Measurements from ENCODE around the gene DNAH11.

The DNAH11 gene

GRCh38 chr7:21640105-21640504, 97.3 kb downstream of the DNAH11 start:
- no peak overlapping the region for H3K4me3 ChIP-seq (ENCODE audit: low read depth, low read length)
- no peak for DNase-seq (ENCODE audit: low read depth)
- TF ChIP-seq CTCF (IDR thresholded peaks at IDR 0.05; ENCODE audit: low read depth, low read length, missing control alignments) = no peak

GRCh38 chr7:21641546-21641945, 98.7 kb downstream of the DNAH11 start:
- no peak overlapping the region for H3K4me3 ChIP-seq (ENCODE audit: low read depth, low read length)
- no peak for DNase-seq (ENCODE audit: low read depth)
- TF ChIP-seq CTCF (IDR thresholded peaks at IDR 0.05; ENCODE audit: low read depth, low read length, missing control alignments) = no peak

GRCh38 chr7:21642422-21642821, 99.6 kb downstream of the DNAH11 start:
- no peak for DNase-seq (ENCODE audit: low read depth)
- TF ChIP-seq CTCF (IDR thresholded peaks at IDR 0.05; ENCODE audit: low read depth, low read length, missing control alignments) = no peak
- no peak overlapping the region for H3K4me3 ChIP-seq (ENCODE audit: low read depth, low read length)

GRCh38 chr7:21651697-21652096, 108.9 kb downstream of the DNAH11 start:
- no peak for TF ChIP-seq CTCF (IDR thresholded peaks at IDR 0.05; ENCODE audit: low read depth, low read length, missing control alignments)
- no peak for DNase-seq (ENCODE audit: low read depth)

GRCh38 chr7:21653623-21654022, 110.8 kb downstream of the DNAH11 start:
- no peak overlapping the region for H3K4me3 ChIP-seq (ENCODE audit: low read depth, low read length)
- DNase-seq (ENCODE audit: low read depth) = no peak
- TF ChIP-seq CTCF (IDR thresholded peaks at IDR 0.05; ENCODE audit: low read depth, low read length, missing control alignments) = no peak

More at GRCh38 chr7:21651697-21652096, 108.9 kb downstream of the DNAH11 start:
- H3K4me3 ChIP-seq (ENCODE audit: low read depth, low read length) = no peak overlapping the region

GRCh38 chr7:21656081-21656480, 113.2 kb downstream of the DNAH11 start:
- no peak for TF ChIP-seq CTCF (IDR thresholded peaks at IDR 0.05; ENCODE audit: low read depth, low read length, missing control alignments)
- H3K4me3 ChIP-seq (ENCODE audit: low read depth, low read length) = no peak overlapping the region
- DNase-seq (ENCODE audit: low read depth) = no peak

- no peak for TF ChIP-seq CTCF (IDR thresholded peaks at IDR 0.05; ENCODE audit: low read depth, low read length, missing control alignments)
- H3K4me3 ChIP-seq (ENCODE audit: low read depth, low read length) = no peak overlapping the region
- no peak for DNase-seq (ENCODE audit: low read depth)
Measured at GRCh38 chr7:21656796-21657195, 114.0 kb downstream of the DNAH11 start.
